SU-DHL-6 (cell line): ENCODE data around the gene ARV1.

Experiments used
- EZH2phosphoT487 ChIP-seq: fragments of 200-600 bp; sonication (generic), shearing (Covaris generic); conservative IDR thresholded peaks from 2 replicates; pipeline ENCODE4 v1.6.1; 2018; ENCODE audit warnings: mild to moderate bottlenecking, antibody characterized with exemption, low read length, moderate library complexity, mixed read lengths
- TF ChIP-seq, protein P1 (sequence below): fragments of 200-600 bp; sonication (generic); IDR thresholded peaks from one replicate; pipeline ENCODE4 v1.5.1; 2017; ENCODE audit warnings: antibody characterized with exemption, mild to moderate bottlenecking, low read length, moderate library complexity; ENCODE audit not compliant: insufficient read depth, poor library complexity, severe bottlenecking

DNA sequence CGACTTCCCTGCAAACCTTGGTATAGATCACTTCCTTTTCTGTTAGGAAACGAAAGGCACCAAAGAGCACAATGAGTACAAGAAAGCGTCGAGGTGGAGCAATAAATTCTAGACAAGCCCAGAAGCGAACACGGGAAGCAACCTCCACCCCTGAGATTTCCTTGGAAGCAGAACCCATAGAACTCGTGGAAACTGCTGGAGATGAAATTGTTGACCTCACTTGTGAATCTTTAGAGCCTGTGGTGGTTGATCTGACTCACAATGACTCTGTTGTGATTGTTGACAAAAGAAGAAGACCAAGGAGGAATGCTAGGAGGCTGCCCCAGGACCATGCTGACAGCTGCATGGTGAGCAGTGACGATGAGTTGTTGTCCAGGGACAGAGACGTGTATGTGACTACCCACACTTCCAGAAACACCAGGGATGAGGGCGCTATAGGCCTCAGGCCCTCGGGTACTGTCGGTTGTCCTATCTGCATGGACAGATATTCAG lies 42.7 kb downstream of the ARV1 start:
- TF ChIP-seq, protein P1, sequence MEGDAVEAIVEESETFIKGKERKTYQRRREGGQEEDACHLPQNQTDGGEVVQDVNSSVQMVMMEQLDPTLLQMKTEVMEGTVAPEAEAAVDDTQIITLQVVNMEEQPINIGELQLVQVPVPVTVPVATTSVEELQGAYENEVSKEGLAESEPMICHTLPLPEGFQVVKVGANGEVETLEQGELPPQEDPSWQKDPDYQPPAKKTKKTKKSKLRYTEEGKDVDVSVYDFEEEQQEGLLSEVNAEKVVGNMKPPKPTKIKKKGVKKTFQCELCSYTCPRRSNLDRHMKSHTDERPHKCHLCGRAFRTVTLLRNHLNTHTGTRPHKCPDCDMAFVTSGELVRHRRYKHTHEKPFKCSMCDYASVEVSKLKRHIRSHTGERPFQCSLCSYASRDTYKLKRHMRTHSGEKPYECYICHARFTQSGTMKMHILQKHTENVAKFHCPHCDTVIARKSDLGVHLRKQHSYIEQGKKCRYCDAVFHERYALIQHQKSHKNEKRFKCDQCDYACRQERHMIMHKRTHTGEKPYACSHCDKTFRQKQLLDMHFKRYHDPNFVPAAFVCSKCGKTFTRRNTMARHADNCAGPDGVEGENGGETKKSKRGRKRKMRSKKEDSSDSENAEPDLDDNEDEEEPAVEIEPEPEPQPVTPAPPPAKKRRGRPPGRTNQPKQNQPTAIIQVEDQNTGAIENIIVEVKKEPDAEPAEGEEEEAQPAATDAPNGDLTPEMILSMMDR = no peak
- TF ChIP-seq EZH2phosphoT487 = no peak
